GM21619 (cell line): ENCODE results near the gene SPATA2L.
A peak's percentile ranks its signal among the peaks of the same experiment; 100 is the strongest.

Experiments used
- ATAC-seq: cut with Tn5 transposase; IDR thresholded peaks from one replicate; pipeline ENCODE4 v1.9.1; 2021; ENCODE audit not compliant: unreplicated experiment

Gene SPATA2L

GRCh38 chr16:89701425-89702406 lies at the start of gene SPATA2L:
Gene SPATA2L, minus strand, starts transcription at chr16:89701705. Its CDS starts 473 bp downstream, at chr16:89701232.
- ATAC-seq, result peak; percentile 52

GRCh38 chr16:89749637-89750036 lies 48.1 kb upstream of the SPATA2L start:
- no peak for ATAC-seq

- ATAC-seq, result no peak
Observed at GRCh38 chr16:89748921-89749320, 47.4 kb upstream of the SPATA2L start.

DNA sequence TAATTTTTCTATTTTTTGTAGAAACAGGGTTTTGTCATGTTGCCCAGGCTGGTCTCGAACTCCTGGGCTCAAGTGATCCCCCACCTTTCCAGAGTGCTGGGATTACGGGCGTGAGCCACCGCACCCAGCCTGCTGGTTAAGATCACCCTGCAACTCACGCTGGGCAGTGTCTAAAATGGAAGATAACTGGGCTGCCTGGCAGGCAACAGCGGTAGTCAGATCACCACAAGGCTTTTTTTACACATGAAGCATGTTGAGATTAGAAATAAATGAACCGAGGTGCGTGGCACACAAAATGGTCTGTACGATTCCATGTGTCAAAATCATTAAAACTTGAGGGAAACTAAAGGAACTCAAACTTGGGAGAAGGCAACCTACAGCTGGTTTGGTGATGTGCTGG lies 46.6 kb upstream of the SPATA2L start:
- ATAC-seq, result no peak

- ATAC-seq, result no peak
Observed at GRCh38 chr16:89746043-89746442, 44.5 kb upstream of the SPATA2L start.

- no peak for ATAC-seq
Observed at GRCh38 chr16:89744813-89745212, 43.3 kb upstream of the SPATA2L start.

DNA sequence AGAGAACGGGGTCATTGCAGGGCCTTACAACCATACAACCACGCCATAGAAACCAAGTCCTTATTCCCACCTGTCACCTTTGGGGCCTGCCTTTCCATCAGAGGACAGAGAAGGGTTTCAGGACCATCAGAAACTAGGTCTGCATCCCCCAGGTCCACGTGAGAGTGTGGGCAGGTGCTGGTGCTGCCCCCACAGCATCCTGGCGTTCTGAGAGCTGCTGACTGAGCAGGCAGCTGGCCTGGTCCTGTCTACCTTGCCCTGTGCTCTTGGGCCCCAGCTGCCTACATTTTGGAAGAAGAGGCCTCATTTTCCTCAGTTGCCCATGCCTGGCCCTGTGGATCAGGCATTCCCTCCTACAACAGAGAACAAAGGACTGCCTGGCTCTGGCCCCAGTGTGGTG lies 41.4 kb upstream of the SPATA2L start:
- no peak for ATAC-seq

GRCh38 chr16:89741342-89742014 lies 40.0 kb upstream of the SPATA2L start:
- no peak for ATAC-seq

DNA sequence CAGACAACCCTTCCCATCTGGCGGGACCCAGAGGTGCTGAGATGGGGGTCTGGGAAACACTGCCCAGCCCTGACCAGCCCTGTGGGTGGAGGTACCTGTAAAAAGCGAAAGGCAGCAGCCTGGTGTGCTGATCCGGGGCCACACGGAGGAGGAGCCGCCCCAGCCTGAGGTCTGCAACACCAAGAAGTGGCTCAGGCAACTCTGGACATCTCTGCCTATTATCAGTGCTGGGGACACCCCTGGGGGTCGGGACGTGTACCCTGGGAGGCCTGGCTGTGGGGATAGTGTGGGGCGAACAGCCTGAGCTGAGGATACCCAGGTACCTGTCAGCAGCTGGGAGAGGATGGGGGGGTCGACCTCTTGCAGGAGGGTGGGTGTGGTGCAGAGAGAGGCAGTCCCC lies 37.9 kb upstream of the SPATA2L start:
- ATAC-seq, result no peak

- ATAC-seq, result no peak
Observed at GRCh38 chr16:89738538-89739317, 37.2 kb upstream of the SPATA2L start.

DNA sequence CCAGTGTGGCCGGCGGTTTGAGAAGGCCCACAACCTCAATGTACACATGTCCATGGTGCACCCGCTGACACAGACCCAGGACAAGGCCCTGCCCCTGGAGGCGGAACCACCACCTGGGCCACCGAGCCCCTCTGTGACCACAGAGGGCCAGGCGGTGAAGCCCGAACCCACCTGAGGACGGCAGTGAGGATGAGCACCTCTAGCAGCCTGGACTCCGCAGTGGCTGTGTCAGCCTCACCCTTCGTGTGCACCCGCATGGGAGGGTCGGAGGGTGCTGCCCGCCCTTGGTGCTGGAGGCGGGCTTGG lies 36.5 kb upstream of the SPATA2L start:
- no peak for ATAC-seq

DNA sequence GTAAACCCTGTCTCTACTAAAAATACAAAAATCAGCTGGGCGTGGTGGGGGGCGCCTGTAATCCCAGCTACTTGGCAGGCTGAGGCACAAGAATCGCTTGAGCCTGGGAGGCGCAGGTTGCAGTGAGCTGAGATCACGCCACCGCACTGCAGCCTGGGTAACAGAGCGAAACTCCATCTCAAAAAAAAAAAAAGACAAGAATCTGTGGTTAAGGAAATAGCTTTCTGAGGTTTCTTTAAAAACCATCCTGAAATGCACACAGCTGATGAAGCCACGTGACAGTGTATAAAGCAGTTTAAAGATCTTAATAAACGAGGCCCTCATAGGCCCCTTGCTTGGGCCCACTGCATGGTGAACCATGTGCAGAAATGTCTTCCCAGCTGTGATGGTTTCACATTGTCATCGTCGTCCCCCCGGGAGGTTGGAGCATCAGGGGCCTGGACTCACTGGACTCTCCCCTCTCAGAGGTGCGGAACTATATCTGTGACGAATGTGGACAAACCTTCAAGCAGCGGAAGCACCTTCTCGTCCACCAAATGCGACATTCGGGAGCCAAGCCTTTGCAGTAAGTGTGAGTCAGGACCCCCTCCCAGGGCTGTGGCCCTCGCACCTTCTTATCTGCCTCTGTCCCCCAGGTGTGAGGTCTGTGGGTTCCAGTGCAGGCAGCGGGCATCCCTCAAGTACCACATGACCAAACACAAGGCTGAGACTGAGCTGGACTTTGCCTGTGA lies 36.0 kb upstream of the SPATA2L start:
- no peak for ATAC-seq

DNA sequence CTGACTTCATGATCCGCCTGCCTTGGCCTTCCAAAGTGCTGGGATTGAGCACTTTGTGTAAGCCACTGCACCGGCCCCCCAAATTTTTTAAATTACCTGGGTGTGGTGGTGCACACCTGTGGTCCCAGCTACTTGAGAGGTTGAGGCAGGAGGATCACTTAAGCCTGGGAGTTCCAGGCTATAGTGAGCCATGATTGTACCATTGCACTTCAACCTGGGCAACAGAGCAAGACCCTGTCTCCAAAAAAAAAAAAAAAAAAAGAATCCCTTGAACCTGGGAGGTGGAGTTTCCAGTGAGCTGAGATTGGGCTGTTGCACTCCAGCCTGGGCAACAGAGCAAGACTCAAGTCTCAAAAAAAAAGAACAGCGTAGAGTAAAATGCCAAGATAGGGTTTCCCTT lies 35.0 kb upstream of the SPATA2L start:
- no peak for ATAC-seq

GRCh38 chr16:89733792-89734191 lies 32.3 kb upstream of the SPATA2L start:
- ATAC-seq, result no peak

DNA sequence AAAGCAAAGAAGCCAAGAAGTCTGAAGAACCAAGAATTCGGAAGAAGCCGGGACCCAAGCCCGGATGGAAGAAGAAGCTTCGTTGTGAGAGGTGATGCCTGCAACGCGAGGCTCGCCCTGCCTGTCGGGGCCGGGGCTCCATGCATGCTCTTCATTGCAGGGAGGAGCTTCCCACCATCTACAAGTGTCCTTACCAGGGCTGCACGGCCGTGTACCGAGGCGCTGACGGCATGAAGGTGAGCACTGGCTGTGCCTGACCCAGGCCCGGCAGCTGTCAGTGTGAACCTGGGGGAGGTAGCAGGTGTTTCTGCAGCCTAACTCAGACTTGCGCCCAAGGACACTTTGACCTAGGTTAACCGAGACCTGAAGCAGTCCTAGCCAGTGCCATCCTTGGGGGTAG lies 31.8 kb upstream of the SPATA2L start:
- ATAC-seq, result no peak

- no peak for ATAC-seq
Observed at GRCh38 chr16:89732918-89733242, 31.4 kb upstream of the SPATA2L start.

GRCh38 chr16:89732142-89732917 lies 30.8 kb upstream of the SPATA2L start:
- ATAC-seq, result no peak

DNA sequence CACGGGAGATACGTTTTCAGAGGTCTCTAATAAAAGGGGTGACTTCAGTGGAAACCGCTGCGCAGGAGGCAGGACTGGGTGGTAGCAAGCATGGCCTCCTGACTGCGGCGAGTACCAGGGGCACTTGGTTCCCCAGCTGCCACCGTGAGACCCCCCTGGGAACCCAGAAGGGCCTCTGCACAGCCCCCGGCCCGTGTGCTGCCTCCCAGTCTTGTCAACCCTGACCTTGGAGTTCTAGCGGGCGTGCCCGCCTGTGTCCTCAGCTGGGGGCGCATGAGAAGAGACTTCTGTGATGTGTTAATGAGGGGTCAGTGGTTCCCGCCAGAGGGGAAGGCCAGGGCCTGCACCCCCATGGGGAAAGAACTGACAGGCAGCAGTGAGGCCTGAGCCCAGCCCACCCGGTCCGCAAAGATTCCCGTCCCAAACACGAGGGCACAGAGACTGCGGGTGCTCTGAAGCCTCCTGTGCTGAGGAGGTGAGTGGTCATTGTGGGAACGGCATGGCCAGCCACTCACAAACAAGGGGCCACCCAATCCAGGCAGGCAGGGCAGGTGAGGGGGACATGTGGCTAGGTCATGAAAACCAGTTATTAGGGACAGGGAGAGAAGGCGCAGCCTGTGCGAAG lies 29.2 kb upstream of the SPATA2L start:
- ATAC-seq, result no peak

- no peak for ATAC-seq
Observed at GRCh38 chr16:89729863-89730593, 28.5 kb upstream of the SPATA2L start.
